Measurements from ENCODE around the gene CNPY3.
A peak's percentile ranks its signal among the peaks of the same experiment; 100 is the strongest.
"Not testable (repeated sequence)": the region's sequence is repeated elsewhere in the genome, so short reads cannot be mapped to it uniquely, and the experiment has no call there.

CNPY3 gene

GRCh38 chr6:42925248-42925857, 3.9 kb upstream of the CNPY3 start:
- Mint-ChIP-seq H3K9me3 (no peaks in the 10 kb centered on the region), H3K36me3 (ENCODE audit: insufficient read depth) (peaks cover 15% of the 10 kb centered on the region), H3K27me3 (no peaks in the 10 kb centered on the region)

GRCh38 chr6:42929821-42930360, 611 bp downstream of the CNPY3 start:
- H3K27me3 Mint-ChIP-seq: no peaks in the 10 kb centered on the region
- DNase-seq (ENCODE audit: low spot score in 2 of 2) (peak in 1 of 2 donors; percentile 45), ATAC-seq (replicated peaks; ENCODE audit: extremely low read depth, poor library complexity, severe bottlenecking) (peak; percentile 24)
- peaks cover 33% of the 10 kb centered on the region for H3K36me3 Mint-ChIP-seq (ENCODE audit: insufficient read depth)
- peaks cover 52% of the 10 kb centered on the region for H3K4me1 Mint-ChIP-seq
- H3K4me3 Mint-ChIP-seq: peak overlapping the region; percentile 97
- no peaks in the 10 kb centered on the region for H3K9me3 Mint-ChIP-seq
- peak overlapping the region; percentile 99 for H3K27ac Mint-ChIP-seq (ENCODE audit: low read depth)

More at GRCh38 chr6:42925248-42925857, 3.9 kb upstream of the CNPY3 start:
- DNase-seq (ENCODE audit: low spot score in 2 of 2): no peak
- no peak for ATAC-seq (replicated peaks; ENCODE audit: extremely low read depth, poor library complexity, severe bottlenecking)
- Mint-ChIP-seq H3K4me1 (peaks cover 15% of the 10 kb centered on the region), H3K27ac (ENCODE audit: low read depth) (no peak overlapping the region), H3K4me3 (no peak overlapping the region)

GRCh38 chr6:42932412-42932811, 3.1 kb downstream of the CNPY3 start:
- H3K36me3 Mint-ChIP-seq (ENCODE audit: insufficient read depth): peaks cover 55% of the 10 kb centered on the region

GRCh38 chr6:42933205-42933604, 3.9 kb downstream of the CNPY3 start:
- no peak for ATAC-seq (replicated peaks; ENCODE audit: extremely low read depth, poor library complexity, severe bottlenecking)
- peak overlapping the region; percentile 29 for H3K4me3 Mint-ChIP-seq
- H3K36me3 Mint-ChIP-seq (ENCODE audit: insufficient read depth): peaks cover 59% of the 10 kb centered on the region
- peaks cover 65% of the 10 kb centered on the region for H3K4me1 Mint-ChIP-seq
- peak overlapping the region; percentile 99 for H3K27ac Mint-ChIP-seq (ENCODE audit: low read depth)
- no peaks in the 10 kb centered on the region for H3K9me3 Mint-ChIP-seq
- DNase-seq (ENCODE audit: low spot score in 2 of 2): no peak
- H3K27me3 Mint-ChIP-seq: no peaks in the 10 kb centered on the region

More at GRCh38 chr6:42932412-42932811, 3.1 kb downstream of the CNPY3 start:
- DNase-seq (ENCODE audit: low spot score in 2 of 2): no peak
- no peak for ATAC-seq (replicated peaks; ENCODE audit: extremely low read depth, poor library complexity, severe bottlenecking)
- Mint-ChIP-seq H3K4me3 (peak overlapping the region; percentile 97), H3K4me1 (peaks cover 61% of the 10 kb centered on the region), H3K9me3 (no peaks in the 10 kb centered on the region), H3K27ac (ENCODE audit: low read depth) (peak overlapping the region; percentile 99), H3K27me3 (no peaks in the 10 kb centered on the region)

- H3K36me3 Mint-ChIP-seq (ENCODE audit: insufficient read depth): peaks cover 52% of the 10 kb centered on the region
- H3K27me3 Mint-ChIP-seq: no peaks in the 10 kb centered on the region
- no peak for DNase-seq (ENCODE audit: low spot score in 2 of 2)
- no peak overlapping the region for H3K4me3 Mint-ChIP-seq
- ATAC-seq (replicated peaks; ENCODE audit: extremely low read depth, poor library complexity, severe bottlenecking): no peak
- H3K27ac Mint-ChIP-seq (ENCODE audit: low read depth): no peak overlapping the region
- H3K4me1 Mint-ChIP-seq: peaks cover 59% of the 10 kb centered on the region
- H3K9me3 Mint-ChIP-seq: no peaks in the 10 kb centered on the region
Measured at GRCh38 chr6:42935322-42935721, 6.0 kb downstream of the CNPY3 start.

- ATAC-seq (replicated peaks; ENCODE audit: extremely low read depth, poor library complexity, severe bottlenecking) (no peak), DNase-seq (ENCODE audit: low spot score in 2 of 2) (no peak)
- H3K27ac Mint-ChIP-seq (ENCODE audit: low read depth): no peak overlapping the region
- peaks cover 49% of the 10 kb centered on the region for H3K4me1 Mint-ChIP-seq
- no peak overlapping the region for H3K4me3 Mint-ChIP-seq
- H3K27me3 Mint-ChIP-seq: no peaks in the 10 kb centered on the region
- H3K9me3 Mint-ChIP-seq: no peaks in the 10 kb centered on the region
- peaks cover 50% of the 10 kb centered on the region for H3K36me3 Mint-ChIP-seq (ENCODE audit: insufficient read depth)
Measured at GRCh38 chr6:42936398-42936797, 7.1 kb downstream of the CNPY3 start.

- ATAC-seq (replicated peaks; ENCODE audit: extremely low read depth, poor library complexity, severe bottlenecking): no peak
- peaks cover 37% of the 10 kb centered on the region for H3K4me1 Mint-ChIP-seq
- peak overlapping the region; percentile 41 for H3K4me3 Mint-ChIP-seq
- no peaks in the 10 kb centered on the region for H3K9me3 Mint-ChIP-seq
- H3K27me3 Mint-ChIP-seq: no peaks in the 10 kb centered on the region
- peaks cover 55% of the 10 kb centered on the region for H3K36me3 Mint-ChIP-seq (ENCODE audit: insufficient read depth)
- no peak for DNase-seq (ENCODE audit: low spot score in 2 of 2)
- H3K27ac Mint-ChIP-seq (ENCODE audit: low read depth): peak overlapping the region; percentile 10
Measured at GRCh38 chr6:42937548-42938427, 8.5 kb downstream of the CNPY3 start.

- ATAC-seq (replicated peaks; ENCODE audit: extremely low read depth, poor library complexity, severe bottlenecking) (no peak), DNase-seq (ENCODE audit: low spot score in 2 of 2) (no peak)
- H3K4me1 Mint-ChIP-seq: peaks cover 31% of the 10 kb centered on the region
- no peaks in the 10 kb centered on the region for H3K27me3 Mint-ChIP-seq
- H3K4me3 Mint-ChIP-seq: peak overlapping the region; percentile 41
- peaks cover 55% of the 10 kb centered on the region for H3K36me3 Mint-ChIP-seq (ENCODE audit: insufficient read depth)
- no peaks in the 10 kb centered on the region for H3K9me3 Mint-ChIP-seq
- H3K27ac Mint-ChIP-seq (ENCODE audit: low read depth): peak overlapping the region; percentile 53
Measured at GRCh38 chr6:42938428-42938796, 9.1 kb downstream of the CNPY3 start.

- Mint-ChIP-seq H3K4me3 (peak overlapping the region; percentile 29), H3K27me3 (no peaks in the 10 kb centered on the region), H3K9me3 (no peaks in the 10 kb centered on the region), H3K4me1 (peaks cover 23% of the 10 kb centered on the region), H3K36me3 (ENCODE audit: insufficient read depth) (peaks cover 51% of the 10 kb centered on the region), H3K27ac (ENCODE audit: low read depth) (peak overlapping the region; percentile 53)
- DNase-seq (ENCODE audit: low spot score in 2 of 2) (no peak), ATAC-seq (replicated peaks; ENCODE audit: extremely low read depth, poor library complexity, severe bottlenecking) (no peak)
Measured at GRCh38 chr6:42938987-42939809, 9.9 kb downstream of the CNPY3 start.

GRCh38 chr6:42939810-42940167, 10.5 kb downstream of the CNPY3 start:
- H3K36me3 Mint-ChIP-seq (ENCODE audit: insufficient read depth): peaks cover 49% of the 10 kb centered on the region
- peak overlapping the region; percentile 29 for H3K4me3 Mint-ChIP-seq
- no peak for DNase-seq (ENCODE audit: low spot score in 2 of 2)
- H3K27ac Mint-ChIP-seq (ENCODE audit: low read depth): no peak overlapping the region
- no peaks in the 10 kb centered on the region for H3K9me3 Mint-ChIP-seq
- no peak for ATAC-seq (replicated peaks; ENCODE audit: extremely low read depth, poor library complexity, severe bottlenecking)
- no peaks in the 10 kb centered on the region for H3K27me3 Mint-ChIP-seq
- H3K4me1 Mint-ChIP-seq: peaks cover 21% of the 10 kb centered on the region

GRCh38 chr6:42940493-42941045, 11.3 kb downstream of the CNPY3 start:
- peaks cover 21% of the 10 kb centered on the region for H3K4me1 Mint-ChIP-seq
- H3K4me3 Mint-ChIP-seq: no peak overlapping the region
- ATAC-seq (replicated peaks; ENCODE audit: extremely low read depth, poor library complexity, severe bottlenecking): no peak
- no peak overlapping the region for H3K27ac Mint-ChIP-seq (ENCODE audit: low read depth)
- H3K9me3 Mint-ChIP-seq: no peaks in the 10 kb centered on the region
- no peaks in the 10 kb centered on the region for H3K27me3 Mint-ChIP-seq
- H3K36me3 Mint-ChIP-seq (ENCODE audit: insufficient read depth): peaks cover 46% of the 10 kb centered on the region
- DNase-seq (ENCODE audit: low spot score in 2 of 2): no peak

GRCh38 chr6:42941356-42941755, 12.1 kb downstream of the CNPY3 start:
- not testable (repeated sequence) for DNase-seq (ENCODE audit: low spot score in 2 of 2); H3K4me3 Mint-ChIP-seq; ATAC-seq (replicated peaks; ENCODE audit: extremely low read depth, poor library complexity, severe bottlenecking); H3K9me3 Mint-ChIP-seq; H3K27me3 Mint-ChIP-seq
- Mint-ChIP-seq H3K36me3 (ENCODE audit: insufficient read depth) (peaks cover 45% of the 10 kb centered on the region), H3K4me1 (peaks cover 21% of the 10 kb centered on the region), H3K27ac (ENCODE audit: low read depth) (peak overlapping the region; percentile 29)

Data from central memory CD8-positive, alpha-beta T cell (primary cell).